Activated CD4-positive, alpha-beta memory T cell treated with anti-CD3 and anti-CD28 coated beads for 36 hours (primary cell): ENCODE measurements around the gene HACD2. TPM values are rescaled to one million over a fixed set of nuclear protein-coding genes. Genes with fewer than 3 reads are reported as not detected.

Source experiments
- CTCF ChIA-PET: fragments of 350-600 bp; sonication (Branson Sonifier 250); formaldehyde crosslinking; loops from one replicate; lab custom pipeline; 2021; ENCODE audit warnings: antibody characterized with exemption, inconsistent platforms; lab: Charles Lee
- POLR2A ChIA-PET: fragments of 350-600 bp; sonication (Branson Sonifier 250); formaldehyde crosslinking; loops from one replicate; lab custom pipeline; 2021; ENCODE audit warnings: antibody characterized with exemption; lab: Charles Lee
- DNase-seq: peaks from one replicate; pipeline ENCODE4 v3.0.0-alpha.2; 2020
- H3K27ac Mint-ChIP-seq: one replicate; pipeline ENCODE4 v1.8.0; 2021; ENCODE audit warnings: mixed read lengths
- H3K27me3 Mint-ChIP-seq: one replicate; pipeline ENCODE4 v1.8.0; 2021; ENCODE audit warnings: mixed read lengths
- H3K36me3 Mint-ChIP-seq: one replicate; pipeline ENCODE4 v1.8.0; 2021; ENCODE audit warnings: mixed read lengths
- H3K4me1 Mint-ChIP-seq: one replicate; pipeline ENCODE4 v1.8.0; 2021; ENCODE audit warnings: low read depth, mixed read lengths
- H3K4me3 Mint-ChIP-seq: one replicate; pipeline ENCODE4 v1.8.0; 2021; ENCODE audit warnings: mild to moderate bottlenecking, mixed read lengths
- H3K9me3 Mint-ChIP-seq: one replicate; pipeline ENCODE4 v1.8.0; 2021; ENCODE audit warnings: mixed read lengths
- intact Hi-C: fragments of 100-400 bp; cut with micrococcal nuclease; formaldehyde crosslinking; loops from one replicate; pipeline ENCODE4 v1.15.1; 2023
- total RNA-seq, 2 experiments: library from RNA; stranded (reverse); gene quantifications; one replicate each; pipeline ENCODE4 v1.2.3, GENCODE V29; 2021

Gene HACD2
- total RNA-seq, 2 experiments from 2014 or later = 27.0 to 27.9 TPM

GRCh38 chr3:123447749-123448517 is 136.9 kb downstream of the HACD2 start:
- Mint-ChIP-seq H3K4me1 (peaks cover 2% of the 10 kb centered on the region), H3K9me3 (no peaks in the 10 kb centered on the region), H3K27me3 (peaks cover 51% of the 10 kb centered on the region), H3K36me3 (no peaks in the 10 kb centered on the region), H3K27ac (no peak overlapping the region), H3K4me3 (no peak overlapping the region)
- peak; percentile 58 for DNase-seq
- POLR2A ChIA-PET = no interaction called here
- CTCF ChIA-PET = interaction anchor here (1.2 to 2.0 kb wide), 4 partner anchors 41 to 112 kb away, joined by 4 to 13 read pairs (median 6); no protein-coding TSS in a partner anchor
- intact Hi-C loops = loop anchor here (2.0 to 5.0 kb wide), 2 partner anchors 34 to 111 kb away; no protein-coding TSS in a partner anchor

- no peak for DNase-seq
- ChIA-PET POLR2A (no interaction called here), CTCF (interaction anchor here (1.2 to 2.0 kb wide), 3 partner anchors 101 to 112 kb away, joined by 4 to 13 read pairs (median 6); no protein-coding TSS in a partner anchor)
- Mint-ChIP-seq H3K4me1 (peaks cover 2% of the 10 kb centered on the region), H3K27me3 (peaks cover 51% of the 10 kb centered on the region), H3K4me3 (no peak overlapping the region), H3K27ac (no peak overlapping the region), H3K9me3 (no peaks in the 10 kb centered on the region), H3K36me3 (no peaks in the 10 kb centered on the region)
- intact Hi-C loops = loop anchor here (5.0 kb wide), 1 partner anchor 35 kb away; no protein-coding TSS in a partner anchor
Measured at GRCh38 chr3:123447416-123447748, 137.5 kb downstream of the HACD2 start.

- POLR2A ChIA-PET = no interaction called here
- Mint-ChIP-seq H3K4me3 (peak overlapping the region; percentile 44), H3K9me3 (no peaks in the 10 kb centered on the region), H3K27ac (no peak overlapping the region), H3K27me3 (peaks cover 53% of the 10 kb centered on the region), H3K4me1 (peaks cover 2% of the 10 kb centered on the region), H3K36me3 (no peaks in the 10 kb centered on the region)
- CTCF ChIA-PET = interaction anchor here (1.0 to 1.7 kb wide), 4 partner anchors 42 to 116 kb away, joined by 3 to 6 read pairs (median 4); no protein-coding TSS in a partner anchor
- DNase-seq = no peak
- intact Hi-C loops = loop anchor here (5.0 kb wide), 1 partner anchor 36 kb away; no protein-coding TSS in a partner anchor
Measured at GRCh38 chr3:123446610-123447109, 138.2 kb downstream of the HACD2 start.

GRCh38 chr3:123446210-123446609 is 138.6 kb downstream of the HACD2 start:
- no peak for DNase-seq
- H3K4me3 Mint-ChIP-seq = no peak overlapping the region
- peaks cover 51% of the 10 kb centered on the region for H3K27me3 Mint-ChIP-seq
- POLR2A ChIA-PET = no interaction called here
- no peak overlapping the region for H3K27ac Mint-ChIP-seq
- CTCF ChIA-PET = interaction anchor here (1.0 to 1.7 kb wide), 5 partner anchors 43 to 117 kb away, joined by 3 to 6 read pairs (median 5); no protein-coding TSS in a partner anchor
- peaks cover 2% of the 10 kb centered on the region for H3K4me1 Mint-ChIP-seq
- intact Hi-C loops = loop anchor here (5.0 kb wide), 1 partner anchor 36 kb away; no protein-coding TSS in a partner anchor
- no peaks in the 10 kb centered on the region for H3K9me3 Mint-ChIP-seq
- H3K36me3 Mint-ChIP-seq = no peaks in the 10 kb centered on the region

GRCh38 chr3:123445702-123446101 is 139.2 kb downstream of the HACD2 start:
- peaks cover 47% of the 10 kb centered on the region for H3K27me3 Mint-ChIP-seq
- no peak for DNase-seq
- ChIA-PET POLR2A (no interaction called here), CTCF (interaction anchor here (1.4 kb wide), 1 partner anchor 114 kb away, joined by 6 read pairs; no protein-coding TSS in a partner anchor)
- no peak overlapping the region for H3K4me3 Mint-ChIP-seq
- H3K9me3 Mint-ChIP-seq = no peaks in the 10 kb centered on the region
- no peak overlapping the region for H3K27ac Mint-ChIP-seq
- H3K4me1 Mint-ChIP-seq = peaks cover 2% of the 10 kb centered on the region
- no peaks in the 10 kb centered on the region for H3K36me3 Mint-ChIP-seq
- intact Hi-C loops = loop anchor here (5.0 kb wide), 1 partner anchor 37 kb away; no protein-coding TSS in a partner anchor

GRCh38 chr3:123444744-123445143 is 140.1 kb downstream of the HACD2 start:
- Mint-ChIP-seq H3K4me1 (peaks cover 2% of the 10 kb centered on the region), H3K9me3 (no peaks in the 10 kb centered on the region), H3K27me3 (peaks cover 44% of the 10 kb centered on the region), H3K27ac (no peak overlapping the region), H3K36me3 (no peaks in the 10 kb centered on the region), H3K4me3 (no peak overlapping the region)
- ChIA-PET CTCF (interaction anchor here (1.4 kb wide), 1 partner anchor 115 kb away, joined by 6 read pairs; no protein-coding TSS in a partner anchor), POLR2A (no interaction called here)
- intact Hi-C loops = loop anchor here (5.0 kb wide), 1 partner anchor 38 kb away; no protein-coding TSS in a partner anchor
- no peak for DNase-seq

GRCh38 chr3:123444023-123444422 is 140.8 kb downstream of the HACD2 start:
- intact Hi-C loops = no loop called here
- no peaks in the 10 kb centered on the region for H3K9me3 Mint-ChIP-seq
- ChIA-PET POLR2A (no interaction called here), CTCF (interaction anchor here (1.2 kb wide), 1 partner anchor 115 kb away, joined by 4 read pairs; no protein-coding TSS in a partner anchor)
- H3K4me3 Mint-ChIP-seq = no peak overlapping the region
- H3K36me3 Mint-ChIP-seq = no peaks in the 10 kb centered on the region
- peaks cover 44% of the 10 kb centered on the region for H3K27me3 Mint-ChIP-seq
- peaks cover 2% of the 10 kb centered on the region for H3K4me1 Mint-ChIP-seq
- DNase-seq = no peak
- H3K27ac Mint-ChIP-seq = no peak overlapping the region

- DNase-seq = no peak
- POLR2A ChIA-PET = no interaction called here
- CTCF ChIA-PET = no interaction called here
- Mint-ChIP-seq H3K36me3 (no peaks in the 10 kb centered on the region), H3K27me3 (peaks cover 45% of the 10 kb centered on the region), H3K4me3 (no peak overlapping the region), H3K27ac (no peak overlapping the region), H3K4me1 (peaks cover 2% of the 10 kb centered on the region), H3K9me3 (no peaks in the 10 kb centered on the region)
- intact Hi-C loops = no loop called here
Measured at GRCh38 chr3:123442908-123443307, 141.9 kb downstream of the HACD2 start.

GRCh38 chr3:123442125-123442524 is 142.7 kb downstream of the HACD2 start:
- no peak for DNase-seq
- H3K36me3 Mint-ChIP-seq = no peaks in the 10 kb centered on the region
- H3K27me3 Mint-ChIP-seq = peaks cover 42% of the 10 kb centered on the region
- H3K9me3 Mint-ChIP-seq = no peaks in the 10 kb centered on the region
- H3K27ac Mint-ChIP-seq = no peak overlapping the region
- intact Hi-C loops = no loop called here
- CTCF ChIA-PET = interaction anchor here (1.9 kb wide), 1 partner anchor 47 kb away, joined by 4 read pairs; no protein-coding TSS in a partner anchor
- H3K4me1 Mint-ChIP-seq = peaks cover 2% of the 10 kb centered on the region
- H3K4me3 Mint-ChIP-seq = no peak overlapping the region
- POLR2A ChIA-PET = no interaction called here

Other genes starting within 250 kb of the HACD2 start
- not detected for gene ADCY5, start 136.0 kb downstream of the HACD2 start, total RNA-seq